ENCODE data around the gene SPRY1.

Gene SPRY1

GRCh38 chr4:123430031-123430430 is 33.4 kb downstream of the SPRY1 start:
- no peaks in the 10 kb centered on the region for H3K27me3 ChIP-seq (ENCODE audit: insufficient read depth, low read depth, severe bottlenecking)
- no peak for DNase-seq
- no peak for TF ChIP-seq CTCF (IDR thresholded peaks at IDR 0.05; ENCODE audit: low read depth, low read length)

GRCh38 chr4:123430501-123430900 is 33.9 kb downstream of the SPRY1 start:
- Histone ChIP-seq H3K27me3 (ENCODE audit: insufficient read depth, low read depth, severe bottlenecking) (no peaks in the 10 kb centered on the region), H3K9me3 (ENCODE audit: severe bottlenecking) (peaks cover 16% of the 10 kb centered on the region), H3K36me3 (no peaks in the 10 kb centered on the region), H3K27ac (no peak overlapping the region), H3K4me3 (ENCODE audit: low read depth, low read length) (no peak overlapping the region)
- DNase-seq = no peak
- TF ChIP-seq CTCF (IDR thresholded peaks at IDR 0.05; ENCODE audit: low read depth, low read length) = no peak

More at GRCh38 chr4:123430031-123430430, 33.4 kb downstream of the SPRY1 start:
- no peak overlapping the region for H3K27ac ChIP-seq
- H3K9me3 ChIP-seq (ENCODE audit: severe bottlenecking) = peaks cover 11% of the 10 kb centered on the region
- H3K4me3 ChIP-seq (ENCODE audit: low read depth, low read length) = no peak overlapping the region
- H3K36me3 ChIP-seq = no peaks in the 10 kb centered on the region

GRCh38 chr4:123433573-123433972 is 37.0 kb downstream of the SPRY1 start:
- Histone ChIP-seq H3K9me3 (ENCODE audit: severe bottlenecking) (peaks cover 13% of the 10 kb centered on the region), H3K27ac (no peak overlapping the region), H3K4me3 (ENCODE audit: low read depth, low read length) (no peak overlapping the region), H3K36me3 (no peaks in the 10 kb centered on the region), H3K27me3 (ENCODE audit: insufficient read depth, low read depth, severe bottlenecking) (no peaks in the 10 kb centered on the region)
- TF ChIP-seq CTCF (IDR thresholded peaks at IDR 0.05; ENCODE audit: low read depth, low read length) = no peak
- no peak for DNase-seq

GRCh38 chr4:123433976-123434375 is 37.4 kb downstream of the SPRY1 start:
- no peak overlapping the region for H3K27ac ChIP-seq
- no peaks in the 10 kb centered on the region for H3K36me3 ChIP-seq

GRCh38 chr4:123435246-123436113 is 38.9 kb downstream of the SPRY1 start:
- no peak for TF ChIP-seq CTCF (IDR thresholded peaks at IDR 0.05; ENCODE audit: low read depth, low read length)
- no peak for DNase-seq

More at GRCh38 chr4:123433976-123434375, 37.4 kb downstream of the SPRY1 start:
- H3K9me3 ChIP-seq (ENCODE audit: severe bottlenecking) = peaks cover 10% of the 10 kb centered on the region
- TF ChIP-seq CTCF (IDR thresholded peaks at IDR 0.05; ENCODE audit: low read depth, low read length) = no peak
- no peaks in the 10 kb centered on the region for H3K27me3 ChIP-seq (ENCODE audit: insufficient read depth, low read depth, severe bottlenecking)
- H3K4me3 ChIP-seq (ENCODE audit: low read depth, low read length) = no peak overlapping the region
- peak; percentile 62 for DNase-seq

More at GRCh38 chr4:123435246-123436113, 38.9 kb downstream of the SPRY1 start:
- H3K4me3 ChIP-seq (ENCODE audit: low read depth, low read length) = no peak overlapping the region
- H3K9me3 ChIP-seq (ENCODE audit: severe bottlenecking) = peaks cover 10% of the 10 kb centered on the region
- H3K36me3 ChIP-seq = no peaks in the 10 kb centered on the region
- H3K27me3 ChIP-seq (ENCODE audit: insufficient read depth, low read depth, severe bottlenecking) = no peaks in the 10 kb centered on the region
- no peak overlapping the region for H3K27ac ChIP-seq

Measured in WERI-Rb-1 (cell line).